NCI-H510A treated with DMSO at 0.1 percent for 48 hours (cell line): Measurements from ENCODE around the gene MARCHF2.

Experiments
- DNase-seq: peaks from one replicate; lab custom pipeline; 2025; lab: John Stamatoyannopoulos, UW

Gene MARCHF2

GRCh38 chr19:8387688-8388611, 25.2 kb upstream of the MARCHF2 start:
- DNase-seq = no peak

- no peak for DNase-seq
Observed at GRCh38 chr19:8388612-8388958, 24.5 kb upstream of the MARCHF2 start.

- peak; percentile 100 for DNase-seq
Observed at GRCh38 chr19:8389891-8390616, 23.1 kb upstream of the MARCHF2 start, which contains the start of gene RAB11B. RAB11B (plus strand) TSS chr19:8390360; CDS start chr19:8390417, 57 bp downstream.

GRCh38 chr19:8390617-8390981, 22.5 kb upstream of the MARCHF2 start:
- DNase-seq = peak; percentile 69

- DNase-seq = no peak
Observed at GRCh38 chr19:8391198-8392016, 21.7 kb upstream of the MARCHF2 start.

- no peak for DNase-seq
Observed at GRCh38 chr19:8392017-8392591, 21.0 kb upstream of the MARCHF2 start.

- DNase-seq = no peak
Observed at GRCh38 chr19:8393192-8393870, 19.8 kb upstream of the MARCHF2 start.

- no peak for DNase-seq
Observed at GRCh38 chr19:8393871-8394250, 19.2 kb upstream of the MARCHF2 start.

GRCh38 chr19:8395621-8396082, 17.5 kb upstream of the MARCHF2 start:
- no peak for DNase-seq

- DNase-seq = no peak
Observed at GRCh38 chr19:8396185-8396562, 16.9 kb upstream of the MARCHF2 start.

GRCh38 chr19:8396563-8397203, 16.4 kb upstream of the MARCHF2 start:
- peak; percentile 46 for DNase-seq

GRCh38 chr19:8397271-8397670, 15.8 kb upstream of the MARCHF2 start:
- no peak for DNase-seq

- DNase-seq = no peak
Observed at GRCh38 chr19:8397746-8398310, 15.3 kb upstream of the MARCHF2 start.

GRCh38 chr19:8398311-8398771, 14.8 kb upstream of the MARCHF2 start:
- DNase-seq = no peak

- no peak for DNase-seq
Observed at GRCh38 chr19:8399681-8400188, 13.4 kb upstream of the MARCHF2 start.

GRCh38 chr19:8401981-8402411, 11.1 kb upstream of the MARCHF2 start:
- no peak for DNase-seq

GRCh38 chr19:8403098-8403819, 9.8 kb upstream of the MARCHF2 start:
- no peak for DNase-seq

- DNase-seq = no peak
Observed at GRCh38 chr19:8403820-8404109, 9.3 kb upstream of the MARCHF2 start.

GRCh38 chr19:8404391-8405151, 8.5 kb upstream of the MARCHF2 start:
- no peak for DNase-seq
